HG03175 (cell line): ENCODE results near the gene CCR5AS.

Source experiments
- ATAC-seq: cut with Tn5 transposase; IDR thresholded peaks from one replicate; pipeline ENCODE4 v1.9.1; 2021; ENCODE audit warnings: mild to moderate bottlenecking, moderate library complexity; ENCODE audit not compliant: unreplicated experiment

The CCR5AS gene

GRCh38 chr3:46318207-46318927 is 88.5 kb downstream of the CCR5AS start:
- no peak for ATAC-seq

DNA sequence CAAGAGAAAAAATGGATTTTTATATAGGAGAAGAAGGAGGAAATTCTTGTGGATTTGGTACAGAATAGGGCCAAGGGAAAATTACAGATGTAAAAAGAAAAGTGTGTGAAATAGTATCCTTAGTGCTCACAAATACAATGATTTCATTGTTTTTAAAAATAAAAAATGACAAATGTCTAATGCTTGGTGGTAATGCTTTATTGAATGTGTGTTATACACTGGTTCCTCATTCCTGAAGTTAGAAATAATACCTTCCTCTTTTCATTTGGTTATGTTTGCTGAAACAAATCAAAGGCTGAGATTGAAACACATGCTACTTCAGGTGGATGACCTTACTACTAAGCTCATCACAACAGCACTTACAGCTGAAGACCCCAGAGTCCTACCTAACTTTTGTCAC is 90.7 kb downstream of the CCR5AS start:
- no peak for ATAC-seq

DNA sequence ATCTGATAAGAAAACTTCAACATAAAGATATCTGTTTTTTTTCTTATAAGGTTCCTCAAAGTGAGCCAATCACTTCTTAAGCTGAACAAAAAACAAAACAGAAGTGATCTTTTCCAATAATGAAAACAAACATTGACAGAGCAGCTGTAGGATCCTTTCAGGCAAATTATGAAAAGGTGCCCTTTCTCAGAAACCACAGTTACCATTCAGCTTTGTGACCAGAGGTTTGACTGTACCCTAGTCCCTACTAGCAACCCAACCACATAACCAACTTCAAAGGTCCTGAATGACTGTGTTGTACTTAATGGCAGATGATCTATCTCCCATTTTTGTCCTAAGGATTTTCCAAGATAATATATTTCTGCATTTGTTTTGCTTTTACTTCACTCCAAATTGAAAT is 92.3 kb downstream of the CCR5AS start:
- ATAC-seq: no peak
